Measurements from ENCODE around the gene CDH23.
A peak's percentile ranks its signal among the peaks of the same experiment; 100 is the strongest.

CDH23 gene

GRCh38 chr10:71812016-71812912 is 415.5 kb downstream of the CDH23 start:
- DNase-seq = peak; percentile 34

GRCh38 chr10:71812913-71813590 is 416.3 kb downstream of the CDH23 start:
- no peak for DNase-seq

- no peak for DNase-seq
Observed at GRCh38 chr10:71814922-71815411, 418.2 kb downstream of the CDH23 start.

- no peak for DNase-seq
Observed at GRCh38 chr10:71815515-71816130, 418.9 kb downstream of the CDH23 start.

GRCh38 chr10:71816421-71816851 is 419.7 kb downstream of the CDH23 start:
- no peak for DNase-seq

- DNase-seq = no peak
Observed at GRCh38 chr10:71816936-71817618, 420.4 kb downstream of the CDH23 start.

GRCh38 chr10:71817831-71818655 is 421.3 kb downstream of the CDH23 start:
- DNase-seq = no peak

- DNase-seq = no peak
Observed at GRCh38 chr10:71818674-71819260, 422.0 kb downstream of the CDH23 start.

- DNase-seq = no peak
Observed at GRCh38 chr10:71819441-71819861, 422.7 kb downstream of the CDH23 start.

GRCh38 chr10:71819985-71820384 is 423.3 kb downstream of the CDH23 start:
- no peak for DNase-seq

- no peak for DNase-seq
Observed at GRCh38 chr10:71820966-71821365, 424.2 kb downstream of the CDH23 start.

GRCh38 chr10:71821909-71822763 is 425.4 kb downstream of the CDH23 start:
- peak; percentile 77 for DNase-seq

- DNase-seq = no peak
Observed at GRCh38 chr10:71823356-71823755, 426.6 kb downstream of the CDH23 start.

- DNase-seq = no peak
Observed at GRCh38 chr10:71824333-71824732, 427.6 kb downstream of the CDH23 start.

- DNase-seq = no peak
Observed at GRCh38 chr10:71825217-71825616, 428.5 kb downstream of the CDH23 start.

GRCh38 chr10:71827852-71828251 is 431.1 kb downstream of the CDH23 start:
- DNase-seq = no peak

GRCh38 chr10:71828702-71829101 is 432.0 kb downstream of the CDH23 start:
- no peak for DNase-seq

- no peak for DNase-seq
Observed at GRCh38 chr10:71829171-71829570, 432.5 kb downstream of the CDH23 start.

- DNase-seq = no peak
Observed at GRCh38 chr10:71829896-71830295, 433.2 kb downstream of the CDH23 start.

- no peak for DNase-seq
Observed at GRCh38 chr10:71830726-71831125, 434.0 kb downstream of the CDH23 start.
